CD14-positive monocyte (primary cell): ENCODE measurements around the gene RFX3. TPM values are rescaled to one million over a fixed set of nuclear protein-coding genes. Genes with fewer than 3 reads are reported as not detected.

Experiments used
- DNase-seq, 3 donors: peaks; one replicate each; pipeline ENCODE4 v3.0.0-alpha.2; 2011 to 2022
- H2AFZ ChIP-seq: 2 replicates; pipeline ENCODE4 v1.6.0; 2012; ENCODE audit warnings: mild to moderate bottlenecking, low read depth, low read length, inconsistent platforms; ENCODE audit not compliant: insufficient read depth, poor library complexity, severe bottlenecking
- H3K27ac ChIP-seq, 2 donors: 1 replicate in 1 of 2; 2 replicates in 1 of 2; pipeline ENCODE4 v1.5.1; 2012 to 2013; ENCODE audit warnings: low read length in 2 of 2, control low read depth in 1 of 2, inconsistent platforms in 1 of 2, low read depth in 1 of 2, mild to moderate bottlenecking in 1 of 2
- H3K27me3 ChIP-seq, 2 donors: one replicate each; pipeline versions ENCODE4 v1.6.0 to v1.6.1; 2011 to 2013; ENCODE audit warnings: low read length in 2 of 2; ENCODE audit not compliant: control insufficient read depth in 2 of 2, insufficient read depth in 2 of 2
- H3K36me3 ChIP-seq, 2 donors: replicated peaks in 1 of 2; 1 replicate in 1 of 2; 2 replicates in 1 of 2; pipeline versions ENCODE4 v1.5.1 to v1.6.1; 2012 to 2013; ENCODE audit warnings: low read length in 2 of 2, control low read depth in 1 of 2, inconsistent platforms in 1 of 2, mild to moderate bottlenecking in 1 of 2; ENCODE audit not compliant: insufficient read depth in 2 of 2, control insufficient read depth in 1 of 2
- H3K4me1 ChIP-seq, 2 donors: 1 replicate in 1 of 2; 2 replicates in 1 of 2; pipeline versions ENCODE4 v1.5.1 to v1.6.1; 2012 to 2013; ENCODE audit warnings: low read length in 2 of 2, control low read depth in 1 of 2, inconsistent platforms in 1 of 2, mild to moderate bottlenecking in 1 of 2, moderate library complexity in 1 of 2; ENCODE audit not compliant: insufficient read depth in 2 of 2, control insufficient read depth in 1 of 2
- H3K4me2 ChIP-seq: replicated peaks from 2 replicates; pipeline ENCODE3; 2012; ENCODE audit warnings: low read length, moderate library complexity, mild to moderate bottlenecking; ENCODE audit not compliant: poor library complexity, severe bottlenecking; ENCODE audit errors: extremely low read depth
- H3K4me3 ChIP-seq, 3 experiments: fragments of 200-600 bp in 1 of 3; sonication (generic) in 1 of 3; replicated peaks in 1 of 3; 1 replicate in 2 of 3; 2 replicates in 1 of 3; pipeline ENCODE4 v1.5.1; 2011 to 2013; ENCODE audit warnings: low read length in 3 of 3, mild to moderate bottlenecking in 3 of 3, control low read depth in 2 of 3, low read depth in 2 of 3, inconsistent platforms in 1 of 3, moderate library complexity in 1 of 3
- H3K79me2 ChIP-seq: 2 replicates; pipeline ENCODE4 v1.6.0; 2012; ENCODE audit warnings: mild to moderate bottlenecking, control low read depth, inconsistent platforms, low read length, moderate library complexity; ENCODE audit not compliant: insufficient read depth
- H3K9ac ChIP-seq: 2 replicates; pipeline ENCODE4 v1.6.0; 2017; ENCODE audit warnings: low read length, mild to moderate bottlenecking; ENCODE audit not compliant: insufficient read depth, poor library complexity, severe bottlenecking
- H3K9me3 ChIP-seq, 2 donors: replicated peaks in 1 of 2; 1 replicate in 1 of 2; 2 replicates in 1 of 2; pipeline versions ENCODE4 v1.5.1 to v1.6.1; 2012 to 2013; ENCODE audit warnings: low read length in 2 of 2, control low read depth in 1 of 2; ENCODE audit not compliant: control insufficient read depth in 1 of 2, insufficient read depth in 1 of 2
- H4K20me1 ChIP-seq: 2 replicates; pipeline ENCODE4 v1.6.0; 2012; ENCODE audit warnings: mild to moderate bottlenecking, low read length, control low read depth, moderate library complexity; ENCODE audit not compliant: insufficient read depth
- H3K27ac Mint-ChIP-seq, 7 donors: one replicate each; pipeline ENCODE4 v1.8.0; 2020; ENCODE audit warnings: mild to moderate bottlenecking in 7 of 7, mixed read lengths in 7 of 7, moderate library complexity in 6 of 7, inconsistent platforms in 2 of 7
- H3K27me3 Mint-ChIP-seq, 3 donors: one replicate each; pipeline ENCODE4 v1.8.0; 2021 to 2022; ENCODE audit warnings: low read depth in 3 of 3, mild to moderate bottlenecking in 3 of 3, mixed read lengths in 3 of 3, moderate library complexity in 3 of 3, inconsistent platforms in 1 of 3
- H3K36me3 Mint-ChIP-seq, 2 donors: one replicate each; pipeline ENCODE4 v1.8.0; 2020; ENCODE audit warnings: mixed read lengths in 2 of 2, inconsistent platforms in 1 of 2, mild to moderate bottlenecking in 1 of 2
- H3K4me1 Mint-ChIP-seq: one replicate; pipeline ENCODE4 v1.8.0; 2020; ENCODE audit warnings: mild to moderate bottlenecking, mixed read lengths
- H3K4me3 Mint-ChIP-seq, 2 donors: one replicate each; pipeline ENCODE4 v1.8.0; 2020; ENCODE audit warnings: mild to moderate bottlenecking in 2 of 2, mixed read lengths in 2 of 2, moderate library complexity in 1 of 2
- H3K9me3 Mint-ChIP-seq, 7 donors: one replicate each; pipeline ENCODE4 v1.8.0; 2020 to 2022; ENCODE audit warnings: mixed read lengths in 7 of 7, mild to moderate bottlenecking in 6 of 7, moderate library complexity in 6 of 7, inconsistent platforms in 2 of 7
- WGBS: methylation state at CpG from one replicate; pipeline ENCODE4 v1.1.5; 2013; ENCODE audit warnings: missing lambda C conversion rate; ENCODE audit not compliant: insufficient coverage; 5-methylcytosine and 5-hydroxymethylcytosine counted together
- intact Hi-C, 2 donors: fragments of 100-400 bp; cut with micrococcal nuclease; formaldehyde crosslinking; loops; one replicate each; pipeline versions ENCODE4 v1.15.0 to v1.15.1; 2023
- polyA plus RNA-seq, 3 donors: library from polyadenylated mRNA; depleted of rRNA in 1 of 3; unstranded in 2 of 3; stranded (reverse) in 1 of 3; fragments of 300-500 nt in 2 of 3; fragments of >200 nt in 1 of 3; fragmentation: Illumina TruSeq in 2 of 3; gene quantifications; 1 replicate in 2 of 3; 2 replicates in 1 of 3; pipeline ENCODE4 v1.2.3, GENCODE V29; 2012 to 2021
- TF ChIP-seq, protein P1 (sequence below): fragments of 200-600 bp; IDR thresholded peaks from one replicate; pipeline ENCODE4 v1.8.0; 2022; ENCODE audit warnings: antibody characterized with exemption, mild to moderate bottlenecking

The RFX3 gene
- polyA plus RNA-seq, 3 donors = 1.7 to 5.2 (median 3.2) TPM

DNA sequence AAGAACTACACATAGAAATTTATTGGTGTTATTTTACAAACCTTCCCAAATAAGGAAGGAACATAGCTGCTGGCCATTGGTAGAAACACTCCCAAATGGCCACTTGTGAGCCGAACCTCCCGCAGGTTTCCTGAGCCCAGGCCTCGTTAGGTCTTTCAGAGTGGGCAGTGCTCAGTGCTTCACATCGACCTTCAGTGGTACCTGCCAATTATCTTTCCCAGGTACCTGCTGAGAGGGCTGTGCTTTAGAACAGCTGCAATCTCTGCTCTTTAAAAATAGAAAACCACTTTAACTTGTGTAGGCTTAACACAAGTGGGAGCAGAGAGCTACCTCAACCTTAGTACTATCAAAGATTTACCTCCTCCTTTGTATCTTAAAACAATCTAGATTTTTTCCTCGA lies 334.1 kb downstream of the RFX3 start:
- intact Hi-C loops = no loop called here
- TF ChIP-seq, protein P1, sequence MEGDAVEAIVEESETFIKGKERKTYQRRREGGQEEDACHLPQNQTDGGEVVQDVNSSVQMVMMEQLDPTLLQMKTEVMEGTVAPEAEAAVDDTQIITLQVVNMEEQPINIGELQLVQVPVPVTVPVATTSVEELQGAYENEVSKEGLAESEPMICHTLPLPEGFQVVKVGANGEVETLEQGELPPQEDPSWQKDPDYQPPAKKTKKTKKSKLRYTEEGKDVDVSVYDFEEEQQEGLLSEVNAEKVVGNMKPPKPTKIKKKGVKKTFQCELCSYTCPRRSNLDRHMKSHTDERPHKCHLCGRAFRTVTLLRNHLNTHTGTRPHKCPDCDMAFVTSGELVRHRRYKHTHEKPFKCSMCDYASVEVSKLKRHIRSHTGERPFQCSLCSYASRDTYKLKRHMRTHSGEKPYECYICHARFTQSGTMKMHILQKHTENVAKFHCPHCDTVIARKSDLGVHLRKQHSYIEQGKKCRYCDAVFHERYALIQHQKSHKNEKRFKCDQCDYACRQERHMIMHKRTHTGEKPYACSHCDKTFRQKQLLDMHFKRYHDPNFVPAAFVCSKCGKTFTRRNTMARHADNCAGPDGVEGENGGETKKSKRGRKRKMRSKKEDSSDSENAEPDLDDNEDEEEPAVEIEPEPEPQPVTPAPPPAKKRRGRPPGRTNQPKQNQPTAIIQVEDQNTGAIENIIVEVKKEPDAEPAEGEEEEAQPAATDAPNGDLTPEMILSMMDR = no peak

DNA sequence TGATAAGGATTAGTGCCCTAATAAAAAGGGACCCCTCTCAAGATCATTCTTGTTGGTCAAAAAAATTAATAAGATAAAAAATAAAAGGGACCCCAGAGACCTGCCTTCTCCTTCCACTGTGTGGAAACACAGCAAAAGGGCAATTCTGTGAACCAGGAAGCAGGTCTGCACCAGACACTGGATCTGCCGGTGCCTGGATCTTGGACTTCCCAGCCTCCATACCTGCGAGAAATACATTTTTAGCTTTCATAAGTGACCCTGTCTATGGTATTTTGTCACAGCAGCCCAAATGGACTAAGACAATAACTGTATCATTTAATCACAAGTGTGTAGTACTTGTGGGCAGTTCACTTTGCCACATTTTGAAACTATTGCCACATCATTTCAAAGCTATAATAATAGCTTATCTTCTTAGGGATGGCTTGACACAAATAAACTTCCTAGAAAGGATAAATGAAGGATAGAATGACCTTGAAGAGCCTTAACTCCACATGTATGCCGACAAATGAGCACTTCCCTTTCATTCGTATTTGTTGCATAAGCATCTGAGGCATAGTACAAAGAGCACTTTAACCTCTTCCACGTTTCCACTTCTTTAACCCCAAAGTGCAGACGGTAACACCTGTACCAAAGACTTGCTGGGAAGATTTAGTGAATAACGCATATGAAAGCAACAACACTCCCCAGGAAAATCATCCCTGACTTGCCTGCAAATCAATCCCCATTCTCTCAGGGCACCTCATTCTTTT lies 336.5 kb downstream of the RFX3 start:
- DNase-seq = no peak
- 76% methylated on average over 3 of the region's 7 CpGs for WGBS
- Mint-ChIP-seq H3K4me1 (peaks cover 1% of the 10 kb centered on the region), H3K4me3 (no peak overlapping the region), H3K9me3 (no peaks in the 10 kb centered on the region), H3K27ac (no peak overlapping the region), H3K36me3 (no peaks in the 10 kb centered on the region), H3K27me3 (peaks cover 2 to 10% (median 3%) of the 10 kb centered on the region in 3 donors)
- Histone ChIP-seq H4K20me1 (no peaks in the 10 kb centered on the region), H2AFZ (no peak overlapping the region), H3K27ac (no peak overlapping the region), H3K36me3 (no peaks in the 10 kb centered on the region), H3K79me2 (no peaks in the 10 kb centered on the region), H3K4me2 (no peak overlapping the region), H3K9me3 (no peaks in the 10 kb centered on the region), H3K27me3 (peaks cover 0 to 3% of the 10 kb centered on the region in 2 donors), H3K9ac (no peak overlapping the region), H3K4me1 (no peaks in the 10 kb centered on the region), H3K4me3 (no peak overlapping the region)
- TF ChIP-seq, protein P1 = no peak
- intact Hi-C loops = loop anchor here in 1 of 2 donors (10.0 kb wide), 1 partner anchor 324 kb away; no protein-coding TSS in a partner anchor

More for the DNA sequence above, 334.1 kb downstream of the RFX3 start:
- Histone ChIP-seq H4K20me1 (no peaks in the 10 kb centered on the region), H3K4me2 (no peak overlapping the region), H3K27ac (no peak overlapping the region), H3K27me3 (no peaks in the 10 kb centered on the region), H2AFZ (no peak overlapping the region), H3K9me3 (no peaks in the 10 kb centered on the region), H3K79me2 (no peaks in the 10 kb centered on the region), H3K9ac (no peak overlapping the region), H3K4me3 (no peak overlapping the region), H3K36me3 (no peaks in the 10 kb centered on the region), H3K4me1 (no peaks in the 10 kb centered on the region)
- Mint-ChIP-seq H3K4me3 (no peak overlapping the region), H3K9me3 (peaks cover 0 to 4% (median 0%) of the 10 kb centered on the region in 7 donors), H3K27ac (no peak overlapping the region), H3K4me1 (peaks cover 1% of the 10 kb centered on the region), H3K27me3 (peaks cover 2 to 3% (median 3%) of the 10 kb centered on the region in 3 donors), H3K36me3 (no peaks in the 10 kb centered on the region)
- 81% methylated on average over 4 of the region's 5 CpGs for WGBS
- no peak for DNase-seq
